Psoas muscle (tissue), 8 donors: Measurements from ENCODE around the gene CAMK2N2. TPM values are rescaled to one million over a fixed set of nuclear protein-coding genes. Genes with fewer than 3 reads are reported as not detected.

Experiments used
- ATAC-seq, 4 donors: fragments of 200-7000 bp; cut with Tn5 transposase; one replicate each; pipeline ENCODE4 v1.9.1; 2020; ENCODE audit warnings: moderate library complexity in 3 of 4, mild to moderate bottlenecking in 2 of 4
- DNase-seq, 2 donors: peaks; one replicate each; pipeline ENCODE4 v3.0.0-alpha.2; 2020
- H3K27ac ChIP-seq: fragments of 200-600 bp; one replicate; pipeline ENCODE4 v1.8.0; 2022
- H3K27me3 ChIP-seq, 3 donors: fragments of 200-600 bp in 1 of 3; one replicate each; pipeline versions ENCODE4 v1.6.1 to v1.8.0; 2013 to 2022; ENCODE audit warnings: low read length in 2 of 3, mild to moderate bottlenecking in 2 of 3, moderate library complexity in 1 of 3; ENCODE audit not compliant: insufficient read depth in 3 of 3
- H3K36me3 ChIP-seq, 2 donors: fragments of 200-600 bp in 1 of 2; one replicate each; pipeline versions ENCODE4 v1.6.1 to v1.8.0; 2013 to 2022; ENCODE audit warnings: low read depth in 1 of 2, mild to moderate bottlenecking in 1 of 2, moderate library complexity in 1 of 2; ENCODE audit not compliant: insufficient read depth in 1 of 2
- H3K4me1 ChIP-seq: fragments of 200-600 bp; one replicate; pipeline ENCODE4 v1.8.0; 2022
- H3K4me3 ChIP-seq: fragments of 200-600 bp; one replicate; pipeline ENCODE4 v1.8.0; 2022; ENCODE audit warnings: mild to moderate bottlenecking
- H3K9me3 ChIP-seq: fragments of 200-600 bp; one replicate; pipeline ENCODE4 v1.8.0; 2022
- CTCF ChIP-seq: fragments of 200-600 bp; IDR thresholded peaks from one replicate; pipeline ENCODE4 v1.8.0; 2022; ENCODE audit warnings: antibody characterized with exemption
- WGBS, 3 donors: extraction: QIAGEN DNeasy Blood & Tissue Kit; methylation state at CpG; one replicate each; pipeline versions ENCODE4 v1.1.6 to v1.1.7; 2013; 5-methylcytosine and 5-hydroxymethylcytosine counted together
- intact Hi-C, 2 donors: fragments of 100-400 bp; cut with DNase I; formaldehyde crosslinking; loops; one replicate each; pipeline versions ENCODE4 v1.11.0 to v1.14.2; 2022
- long read RNA-seq, 2 donors: library from polyadenylated mRNA; unstranded; transcript quantifications; one replicate each; pipeline ENCODE4 v2.0.0, GENCODE V29; 2021
- polyA plus RNA-seq, 3 donors: library from polyadenylated mRNA; stranded (reverse); fragments of 200-250 nt; gene quantifications; one replicate each; pipeline ENCODE4 v1.2.3, GENCODE V29; 2013
- total RNA-seq, 4 donors: library from RNA; stranded (reverse); fragmentation: NEBNext Ultra II Directional in 2 of 4; extraction: Animal tissue kit (Norgen Biotek cat#: 25700) in 2 of 4; gene quantifications; one replicate each; pipeline versions ENCODE4 v1.2.1 to v1.2.4, GENCODE V29; 2021 to 2023
- donor health status: healthy with polysubstance abuse.
- donor health status: DM: no; HTN: no; CAD: no; lungs with moderate emphysema.
- donor health status: Bipolar disorder and iron deficiency.
- donor health status: healthy.
- donor health status: DM: yes; HTN: yes; CAD: no.
- donor health status: DM: no; HTN: no; CAD: no.
- donor health status: DM: no; HTN: no; CAD: no.
- donor health status: DM: yes; HTN: yes; CAD: no.

Gene CAMK2N2
- not detected for total RNA-seq
- polyA plus RNA-seq, result under 1 TPM in 2 of 3 donors, not detected in 1; 0.01 to 0.52 TPM
- long read RNA-seq, donor 1, result 0 reads
- long read RNA-seq, donor 2, result 0 reads

DNA sequence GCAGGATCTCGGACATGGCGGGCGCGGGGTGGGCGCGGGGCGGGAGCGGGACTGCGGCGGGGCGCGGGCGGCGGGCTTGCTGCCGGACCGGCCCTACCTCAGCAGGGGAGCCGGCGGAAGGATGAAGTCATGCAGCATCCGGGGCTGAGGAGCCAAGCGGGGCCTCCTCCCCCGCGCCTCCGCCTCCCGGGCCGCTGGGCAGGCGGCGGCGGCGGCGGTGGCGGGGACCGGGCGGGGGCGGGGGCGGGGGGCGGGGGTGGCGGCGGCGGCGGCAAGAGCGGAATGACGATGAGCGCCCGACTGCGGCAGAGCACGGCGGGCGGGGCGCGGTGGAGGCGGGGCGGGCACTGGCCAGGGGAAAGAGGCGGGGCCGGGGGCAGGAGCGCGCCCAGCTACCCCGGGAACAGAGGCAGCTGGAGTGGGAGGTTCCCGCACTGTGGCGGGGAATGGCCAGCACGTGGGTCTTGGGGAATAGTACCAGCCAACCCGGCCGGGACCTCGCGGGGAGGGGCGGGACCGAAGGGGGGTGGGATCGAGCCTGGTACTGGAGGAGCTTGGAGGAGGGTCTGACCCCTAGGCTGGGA is at the start of gene CAMK2N2:
Gene CAMK2N2 (minus strand): TSS at position 284 of the 584 bp plus-strand sequence. CDS start 268 bp downstream, at position 16.
- DNase-seq, result peak; percentile 66 to 68
- TF ChIP-seq CTCF, result no peak
- Histone ChIP-seq H3K27me3 (peaks cover 2 to 71% (median 11%) of the 10 kb centered on the region in 3 donors), H3K9me3 (no peaks in the 10 kb centered on the region), H3K36me3 (no peaks in the 10 kb centered on the region), H3K4me1 (peaks cover 18% of the 10 kb centered on the region), H3K4me3 (peak within 1 kb of the TSS; percentile 58), H3K27ac (no peak within 1 kb of the TSS)
- intact Hi-C loops, result no loop called here
- 0 to 1% (median 1%) methylated on average over 25 to 66 of the region's 67 CpGs for WGBS, 3 donors
- ATAC-seq, result peak; percentile 57 to 76 (median 68)

- no peak overlapping the region for H3K4me3 ChIP-seq
- no peak overlapping the region for H3K27ac ChIP-seq
- no peak for DNase-seq
- no peaks in the 10 kb centered on the region for H3K4me1 ChIP-seq
- no peak for TF ChIP-seq CTCF
- H3K36me3 ChIP-seq, result peaks cover 20 to 62% of the 10 kb centered on the region in 2 donors
- H3K27me3 ChIP-seq, result no peaks in the 10 kb centered on the region
- ATAC-seq, result no peak
- 67 to 76% (median 75%) methylated on average over 7 of the region's 7 CpGs for WGBS, 3 donors
- intact Hi-C loops, result no loop called here
- H3K9me3 ChIP-seq, result no peaks in the 10 kb centered on the region
These were observed 47.4 kb upstream of the CAMK2N2 start for GRCh38 chr3:184308744-184309143.

DNA sequence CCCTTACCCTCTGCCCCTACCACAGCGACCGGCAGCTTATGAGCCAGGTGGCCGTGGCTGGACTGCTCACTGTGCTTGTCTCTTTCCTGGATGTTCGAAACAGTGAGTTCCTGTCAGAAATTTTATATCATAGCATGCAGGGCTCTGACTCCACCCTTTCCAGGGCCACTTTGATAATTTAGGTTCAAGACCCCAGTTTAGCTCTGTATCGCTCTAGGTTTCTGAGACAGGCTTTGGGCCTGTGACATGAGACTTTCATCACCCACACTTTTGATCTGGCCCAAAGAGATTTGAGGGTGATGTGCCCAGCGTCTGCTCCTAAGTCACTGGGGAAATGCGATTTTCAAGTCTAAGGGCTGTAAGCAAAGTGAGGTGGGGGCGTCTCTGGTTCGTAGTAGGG is 46.6 kb upstream of the CAMK2N2 start:
- Histone ChIP-seq H3K9me3 (no peaks in the 10 kb centered on the region), H3K4me1 (no peaks in the 10 kb centered on the region), H3K27ac (no peak overlapping the region), H3K4me3 (no peak overlapping the region), H3K36me3 (peaks cover 25 to 70% of the 10 kb centered on the region in 2 donors), H3K27me3 (no peaks in the 10 kb centered on the region)
- WGBS, 3 donors, result 91 to 95% (median 94%) methylated on average over 9 of the region's 9 CpGs
- intact Hi-C loops, result no loop called here
- DNase-seq (no peak), ATAC-seq (no peak)
- TF ChIP-seq CTCF, result no peak

DNA sequence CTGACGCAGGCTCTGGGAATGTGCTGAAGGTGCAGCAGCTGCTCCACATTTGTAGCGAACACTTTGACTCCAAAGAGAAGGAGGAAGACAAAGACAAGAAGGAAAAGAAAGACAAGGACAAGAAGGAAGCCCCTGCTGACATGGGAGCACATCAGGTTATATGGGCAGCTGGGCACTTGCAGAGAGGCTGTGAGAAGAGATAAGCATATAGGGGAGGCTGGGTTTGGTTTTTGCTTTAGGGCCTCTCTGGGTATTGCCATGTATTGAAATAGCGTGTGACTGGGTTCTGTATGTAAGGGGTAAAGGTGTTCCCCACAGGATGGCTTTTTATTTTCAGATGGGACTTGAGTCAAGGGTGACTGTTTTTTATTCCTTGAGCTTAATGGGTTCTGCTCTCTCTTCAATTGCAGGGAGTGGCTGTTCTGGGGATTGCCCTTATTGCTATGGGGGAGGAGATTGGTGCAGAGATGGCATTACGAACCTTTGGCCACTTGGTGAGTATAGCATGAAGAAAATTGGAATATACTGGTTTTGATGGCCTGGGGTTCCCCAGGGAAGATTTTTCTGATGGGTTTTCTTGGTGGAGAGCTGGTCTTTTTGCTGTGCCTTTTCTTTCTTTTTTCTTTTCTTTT is 45.1 kb upstream of the CAMK2N2 start:
- 91 to 92% (median 92%) methylated on average over 4 of the region's 4 CpGs for WGBS, 3 donors
- no peak overlapping the region for H3K27ac ChIP-seq
- intact Hi-C loops, result no loop called here
- DNase-seq (no peak), ATAC-seq (no peak)
- H3K4me3 ChIP-seq, result no peak overlapping the region
- peaks cover 32 to 85% of the 10 kb centered on the region in 2 donors for H3K36me3 ChIP-seq
- TF ChIP-seq CTCF, result no peak
- no peaks in the 10 kb centered on the region for H3K27me3 ChIP-seq
- no peaks in the 10 kb centered on the region for H3K9me3 ChIP-seq
- peaks cover 4% of the 10 kb centered on the region for H3K4me1 ChIP-seq
